Measurements from ENCODE around the gene NFKBIB. TPM values are rescaled to one million over a fixed set of nuclear protein-coding genes. Genes with fewer than 3 reads are reported as not detected.

Gene NFKBIB
- total and polyA plus RNA-seq, 2 of the 8 experiments (the other 6 are each of a cell fraction or from before 2014, with no cell fraction given): 37.3 to 44.1 TPM

- Histone ChIP-seq H3K4me3 (ENCODE audit: extremely low read depth in 1 of 4, insufficient read depth in 2 of 4, low read depth in 3 of 4, low read length in 4 of 4) (no peak overlapping the region), H3K9ac (replicated peaks in 1 of 4; ENCODE audit: extremely low read depth in 1 of 4, low read depth in 3 of 4, low read length in 3 of 4) (no peak overlapping the region), H2BK12ac (ENCODE audit: low read depth, low read length) (no peak overlapping the region), H3K14ac (ENCODE audit: insufficient read length) (no peak overlapping the region), H3K4me1 (replicated peaks in 1 of 4; ENCODE audit: control insufficient read depth in 3 of 4, insufficient read depth in 4 of 4, low read length in 3 of 4) (peaks cover 0 to 8% (median 3%) of the 10 kb centered on the region in 4 experiments; a peak in 6 of 7 replicates), H3K27me3 (replicated peaks in 1 of 4; ENCODE audit: control insufficient read depth in 3 of 4, extremely low read depth in 1 of 4, insufficient read depth in 3 of 4, low read length in 3 of 4) (no peaks in the 10 kb centered on the region), H3K79me1 (ENCODE audit: low read depth, low read length) (no peaks in the 10 kb centered on the region), H4K5ac (ENCODE audit: insufficient read length, low read depth, low read length) (no peak overlapping the region), H4K20me1 (replicated peaks in 1 of 2; ENCODE audit: control insufficient read depth in 1 of 2, insufficient read depth in 2 of 2, low read length in 2 of 2) (no peaks in the 10 kb centered on the region), H3K4ac (replicated peaks; ENCODE audit: insufficient read length, low read depth, low read length) (peak overlapping the region; percentile 38), H3K36me3 (ENCODE audit: control insufficient read depth in 2 of 4, insufficient read depth in 4 of 4, low read length in 3 of 4) (no peaks in the 10 kb centered on the region), H3K4me2 (ENCODE audit: insufficient read depth in 1 of 2, low read depth in 2 of 2, low read length in 2 of 2) (no peak overlapping the region), H2BK5ac (ENCODE audit: low read depth, low read length) (no peak overlapping the region), H3K23ac (ENCODE audit: insufficient read length) (no peak overlapping the region), H2AK5ac (ENCODE audit: low read depth, low read length) (no peak overlapping the region), H2BK15ac (ENCODE audit: low read length) (no peak overlapping the region), H3K9me3 (ENCODE audit: insufficient read depth in 2 of 2, low read depth in 1 of 2, low read length in 1 of 2) (no peaks in the 10 kb centered on the region), H3K18ac (ENCODE audit: extremely low read depth, low read length) (no peak overlapping the region), H2BK120ac (replicated peaks; ENCODE audit: low read depth, low read length) (no peak overlapping the region), H3K56ac (replicated peaks; ENCODE audit: insufficient read length, low read depth, low read length) (no peak overlapping the region), H3K79me2 (ENCODE audit: control insufficient read depth in 1 of 2, insufficient read depth in 2 of 2, low read length in 2 of 2) (no peaks in the 10 kb centered on the region), H3K27ac (ENCODE audit: low read depth, low read length) (no peak overlapping the region), H3K23me2 (ENCODE audit: low read depth, low read length) (no peaks in the 10 kb centered on the region), H2BK20ac (ENCODE audit: low read length) (no peak overlapping the region), H4K91ac (replicated peaks; ENCODE audit: insufficient read length, low read length) (no peak overlapping the region), H2AFZ (ENCODE audit: low read length) (no peak overlapping the region), H4K8ac (ENCODE audit: extremely low read depth, insufficient read depth, low read length) (0 out of 2 replicates have a peak overlapping the region, but pooled peaks have one; percentile 21)
- DNase-seq (ENCODE audit: low read depth in 1 of 2, low spot score in 2 of 2) (no peak), FAIRE-seq (no peak)
- ChIA-PET CTCF (ENCODE audit: partially characterized antibody) (interaction anchor here (0.7 to 7.0 kb wide), 5 partner anchors 8 to 22 kb away, joined by 3 to 97 read pairs (median 7); no protein-coding TSS in a partner anchor), POLR2A (ENCODE audit: partially characterized antibody) (interaction anchor here (0.6 to 6.1 kb wide), 5 partner anchors 7 to 194 kb away, joined by 4 to 35 read pairs (median 5); no protein-coding TSS in a partner anchor)
- 83% methylated on average over 14 of the region's 19 CpGs; no CpG with 5 or more reads in 1 of the 2 experiments for WGBS, 2 experiments (ENCODE audit: extremely low coverage in 1 of 2, insufficient coverage in 1 of 2, insufficient read length in 1 of 2, insufficient replicate concordance in 2 of 2, low coverage in 1 of 2, low lambda C conversion rate in 2 of 2, missing lambda C conversion rate in 1 of 2)
Measured at GRCh38 chr19:38880076-38880881, 19.5 kb upstream of the NFKBIB start.

All from H1 (cell line).